ENCODE data around the gene TSSK2.
A peak's percentile ranks its signal among the peaks of the same experiment; 100 is the strongest.

TSSK2 gene

GRCh38 chr22:19106886-19107729, 24.0 kb upstream of the TSSK2 start:
- DNase-seq (ENCODE audit: low read depth in 2 of 2) = no peak

DNA sequence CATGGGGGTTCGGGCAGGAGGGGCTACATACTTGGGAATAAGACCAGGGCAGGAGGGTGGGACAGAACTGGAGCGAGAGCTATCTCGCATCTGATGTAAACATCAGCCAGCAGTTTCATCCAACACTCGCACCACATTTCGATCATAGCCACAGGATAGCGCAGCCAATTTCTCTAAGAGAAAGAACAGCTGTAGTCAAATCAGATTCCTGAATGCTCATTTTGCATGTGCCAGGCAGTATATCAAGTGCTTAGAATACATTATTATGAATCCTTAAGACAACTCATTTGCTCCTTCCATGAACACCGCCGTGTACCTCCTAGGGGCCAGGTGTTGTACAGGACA, 23.4 kb upstream of the TSSK2 start:
- no peak for DNase-seq (ENCODE audit: low read depth in 2 of 2)

DNA sequence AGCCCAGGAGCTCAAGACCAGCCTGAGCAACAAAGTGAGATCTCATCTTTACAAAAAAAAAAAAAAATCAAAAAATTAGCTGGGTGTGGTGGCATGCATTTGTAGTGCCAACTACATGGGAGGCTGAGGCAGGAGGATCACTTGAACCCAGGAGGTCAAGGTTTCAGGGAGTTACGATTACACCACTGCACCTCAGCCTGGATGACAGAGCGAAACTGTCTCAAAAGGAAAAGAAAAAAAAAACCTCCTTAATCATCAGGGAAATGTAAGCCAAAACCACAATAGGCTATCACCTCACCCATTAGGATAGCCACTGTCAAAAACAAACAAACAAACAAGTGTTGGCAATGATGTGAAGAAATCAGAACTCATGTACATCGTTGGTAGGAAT, 22.3 kb upstream of the TSSK2 start:
- no peak for DNase-seq (ENCODE audit: low read depth in 2 of 2)

DNA sequence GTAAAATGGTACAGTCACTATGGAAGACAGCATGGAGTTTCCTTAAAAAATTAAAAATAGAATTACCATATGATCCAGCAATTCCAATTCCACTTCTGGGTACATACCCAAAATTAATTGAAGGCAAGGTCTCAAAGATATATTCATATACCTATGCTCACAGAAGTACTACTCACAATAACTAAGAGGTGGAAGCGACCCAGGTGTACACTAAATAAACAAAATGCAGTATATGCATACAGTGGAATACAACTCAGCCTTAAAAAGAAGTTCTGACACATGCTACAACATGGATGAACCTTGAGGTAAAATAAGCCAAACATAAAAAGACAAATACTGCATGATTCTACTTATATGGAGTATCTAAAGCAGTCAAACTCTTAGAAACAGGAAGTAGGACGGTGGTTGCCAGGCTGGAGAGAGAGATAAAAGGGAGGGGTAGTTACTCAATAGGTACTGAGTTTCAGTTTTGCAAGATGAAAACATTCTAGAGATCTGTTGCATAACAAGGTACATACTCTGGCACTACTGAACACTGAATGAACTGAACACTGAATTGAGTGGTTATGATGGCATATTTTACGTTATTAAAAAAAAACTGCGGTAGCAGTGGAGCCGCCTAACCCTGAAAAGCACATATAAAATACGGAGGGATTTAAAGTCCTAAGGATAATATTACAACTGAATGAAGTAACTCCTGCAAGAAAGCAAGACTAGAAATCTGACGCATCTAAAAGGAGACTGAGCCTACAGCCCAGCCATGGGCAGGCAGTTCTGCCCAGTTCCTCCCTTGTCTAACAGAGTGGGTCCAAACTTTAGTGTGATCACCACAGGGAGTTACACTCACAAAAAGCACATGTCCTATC, 21.7 kb upstream of the TSSK2 start:
- DNase-seq (ENCODE audit: low read depth in 2 of 2) = no peak

GRCh38 chr22:19110064-19110458, 21.0 kb upstream of the TSSK2 start:
- DNase-seq (ENCODE audit: low read depth in 2 of 2) = no peak

GRCh38 chr22:19110646-19111045, 20.5 kb upstream of the TSSK2 start:
- no peak for DNase-seq (ENCODE audit: low read depth in 2 of 2)

DNA sequence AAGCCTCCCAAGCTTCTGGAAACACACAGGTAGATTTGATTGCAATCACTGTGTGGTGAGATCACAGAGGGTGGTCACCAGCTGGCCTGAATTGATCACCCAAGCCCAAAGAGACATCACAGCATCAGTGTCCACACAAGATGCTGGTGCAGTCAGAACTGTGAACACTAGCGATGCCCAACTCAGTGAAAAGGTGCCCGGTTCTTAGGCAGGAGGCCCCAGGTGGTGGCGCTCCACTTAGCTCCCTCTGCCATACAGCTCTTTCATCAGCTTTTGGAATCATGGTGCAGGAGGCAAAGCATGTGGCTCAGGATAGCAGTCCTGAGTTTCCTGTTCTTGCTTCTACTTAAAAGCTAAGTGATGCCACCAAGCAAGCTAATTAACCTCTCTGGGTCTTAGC, 20.0 kb upstream of the TSSK2 start:
- no peak for DNase-seq (ENCODE audit: low read depth in 2 of 2)

DNA sequence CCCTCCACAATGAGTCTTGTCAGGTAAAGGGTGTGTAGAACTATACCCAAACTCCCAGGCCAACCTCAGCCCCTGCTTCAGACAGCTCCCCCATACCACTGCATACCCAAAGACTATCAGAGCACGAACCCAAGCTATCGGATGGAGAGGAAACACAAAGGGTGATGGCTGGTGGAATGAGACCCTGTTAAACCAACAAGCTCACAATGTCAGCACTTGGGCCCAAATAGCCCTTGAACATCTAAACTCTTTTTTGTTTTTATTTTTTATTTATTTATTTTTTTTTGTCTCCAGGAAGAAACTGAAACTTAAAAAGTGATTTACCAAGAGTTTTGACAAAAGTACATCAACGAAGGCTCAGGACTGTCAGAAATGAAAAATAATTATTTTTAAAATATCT, 19.5 kb upstream of the TSSK2 start:
- DNase-seq (ENCODE audit: low read depth in 2 of 2) = no peak

GRCh38 chr22:19113429-19113828, 17.7 kb upstream of the TSSK2 start:
- DNase-seq (ENCODE audit: low read depth in 2 of 2) = no peak

- no peak for DNase-seq (ENCODE audit: low read depth in 2 of 2)
Observed at GRCh38 chr22:19114984-19115552, 16.0 kb upstream of the TSSK2 start.

DNA sequence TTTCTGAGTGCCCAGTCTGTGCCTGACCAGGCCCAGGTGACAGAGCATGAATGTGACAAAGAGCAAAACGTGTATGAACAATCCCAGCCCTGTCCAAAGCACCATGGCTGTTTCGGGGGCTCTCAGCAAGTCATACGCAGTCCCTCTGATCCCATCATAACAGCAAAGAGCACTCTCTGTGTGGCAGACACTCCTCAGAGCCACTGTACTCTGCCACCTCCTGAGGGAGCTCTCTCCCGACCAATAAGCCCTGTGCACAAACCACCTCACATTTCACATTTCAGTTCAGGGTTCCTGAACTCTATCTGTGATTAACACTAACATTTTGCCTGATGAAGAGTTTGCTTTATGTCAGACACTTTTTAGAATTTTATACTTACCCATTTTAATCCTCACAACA, 15.5 kb upstream of the TSSK2 start:
- DNase-seq (ENCODE audit: low read depth in 2 of 2) = no peak

DNA sequence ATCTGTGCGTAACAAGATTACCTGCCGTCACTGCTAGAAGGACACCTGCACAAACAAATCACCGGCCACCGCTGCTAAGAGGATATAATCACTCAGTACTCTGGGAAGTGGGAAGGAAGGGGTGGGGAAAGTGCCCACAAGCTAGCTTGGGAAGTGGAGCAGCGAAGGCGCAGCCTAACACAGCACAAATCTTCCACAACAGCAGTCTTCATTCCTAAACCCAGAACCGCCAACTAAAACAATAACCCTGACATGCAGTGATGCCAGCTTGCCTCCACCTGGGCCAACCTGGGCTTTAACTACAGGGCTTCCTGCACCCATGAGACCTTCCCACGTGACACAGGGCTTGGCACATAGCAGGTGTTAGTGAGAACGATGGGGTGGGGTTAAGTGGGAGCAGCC, 14.0 kb upstream of the TSSK2 start:
- no peak for DNase-seq (ENCODE audit: low read depth in 2 of 2)

- DNase-seq (ENCODE audit: low read depth in 2 of 2) = no peak
Observed at GRCh38 chr22:19118329-19118880, 12.7 kb upstream of the TSSK2 start.

GRCh38 chr22:19119949-19120348, 11.2 kb upstream of the TSSK2 start:
- no peak for DNase-seq (ENCODE audit: low read depth in 2 of 2)

DNA sequence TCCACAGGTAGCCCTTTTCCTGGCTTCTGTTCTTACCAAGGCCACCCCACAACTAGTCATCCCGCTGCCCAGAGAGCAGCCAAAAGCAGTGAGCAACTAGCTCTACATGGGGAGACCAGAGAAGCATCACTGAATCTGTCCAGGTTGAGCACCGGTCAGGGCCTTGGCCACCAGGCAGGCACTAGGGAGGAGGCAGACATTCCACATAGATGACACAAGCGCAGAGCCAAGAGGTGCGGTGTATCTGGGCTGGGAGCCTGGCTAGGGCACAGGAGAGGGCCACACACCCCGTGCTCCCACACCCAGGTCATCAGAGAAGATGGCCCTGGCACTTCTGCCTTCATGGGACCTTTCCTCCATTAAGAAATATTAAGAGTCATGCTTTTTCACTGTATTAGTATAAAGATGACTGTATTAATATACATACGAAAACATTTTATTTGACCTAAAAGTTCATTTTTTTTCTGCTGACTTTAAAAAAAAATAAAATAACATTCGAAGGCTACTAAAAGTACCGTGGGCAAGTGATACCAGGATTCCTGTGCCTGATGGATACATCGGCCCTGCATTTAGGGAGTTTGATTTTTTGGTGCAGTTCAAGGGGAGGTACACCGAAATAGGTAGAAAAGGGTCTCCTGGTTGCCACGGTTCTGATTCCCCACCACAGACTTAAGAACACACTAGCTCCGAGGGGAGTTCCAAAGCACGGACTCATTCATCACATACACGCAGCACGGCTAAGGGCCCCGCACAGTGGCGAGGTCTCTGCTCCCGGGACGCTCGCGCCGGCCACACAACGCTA, 10.1 kb upstream of the TSSK2 start:
- DNase-seq (ENCODE audit: low read depth in 2 of 2) = no peak

DNA sequence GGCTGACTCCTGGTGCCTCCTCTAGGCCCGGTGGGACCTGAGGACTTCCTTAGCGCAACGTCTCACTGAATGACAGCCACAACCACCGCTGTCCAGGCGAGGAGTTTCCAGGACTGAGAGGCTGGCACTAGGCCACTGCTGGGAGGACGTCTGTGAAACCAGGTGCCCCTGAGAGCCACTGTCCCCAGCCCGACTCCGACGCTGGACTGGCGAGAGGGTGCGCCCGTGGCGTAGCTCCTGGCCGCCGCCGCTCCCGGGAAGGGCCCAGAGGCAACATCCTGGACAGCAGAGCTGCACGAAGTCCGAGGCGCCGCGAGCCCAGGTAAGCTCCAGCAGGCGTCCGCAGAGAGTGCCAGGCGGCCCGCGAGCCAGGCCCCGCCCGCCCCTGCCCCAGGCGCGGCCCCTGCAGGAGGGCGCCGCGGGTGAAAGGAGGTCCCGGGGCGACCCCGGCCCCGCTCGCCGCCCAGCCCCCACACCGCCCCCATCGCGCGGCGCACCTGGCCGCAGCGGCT, 9.4 kb upstream of the TSSK2 start:
- DNase-seq (ENCODE audit: low read depth in 2 of 2) = no peak

DNA sequence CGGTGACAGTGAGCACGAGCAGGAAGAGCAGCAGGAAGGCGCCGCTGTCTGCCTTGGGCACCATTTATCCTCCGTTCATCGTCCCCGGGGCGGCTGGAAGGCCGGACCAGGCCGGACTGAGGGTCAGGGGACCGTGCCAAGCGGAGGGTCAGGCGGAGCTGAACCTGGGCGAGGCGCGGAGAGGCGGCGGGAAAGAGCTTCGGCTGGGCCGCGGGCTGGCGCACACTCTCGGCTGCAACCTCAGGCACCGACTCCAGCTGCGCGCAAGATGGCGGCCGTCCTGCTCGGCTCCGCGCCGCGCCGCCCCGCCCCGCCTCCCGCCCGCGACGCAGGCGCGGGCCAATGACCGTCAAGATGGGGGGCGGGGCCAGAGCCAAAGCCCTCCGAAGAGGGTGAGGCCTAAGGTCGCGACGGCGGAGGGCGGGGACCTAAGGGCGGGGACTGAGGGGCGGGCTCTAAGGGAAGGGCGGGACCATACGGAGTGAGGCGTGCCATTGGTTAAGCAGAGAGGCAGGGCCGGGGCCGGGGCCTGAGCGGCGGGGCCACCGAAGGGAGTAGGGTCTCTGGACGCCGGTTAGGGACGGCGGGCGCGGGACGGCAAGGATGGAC, 8.9 kb upstream of the TSSK2 start, which contains the start of gene DGCR2:
TSS of gene DGCR2 (minus strand) at position 270 of the 609 bp plus-strand sequence. CDS start at position 64, 206 bp downstream.
- peak; percentile 87 to 88 for DNase-seq (ENCODE audit: low read depth in 2 of 2)

DNA sequence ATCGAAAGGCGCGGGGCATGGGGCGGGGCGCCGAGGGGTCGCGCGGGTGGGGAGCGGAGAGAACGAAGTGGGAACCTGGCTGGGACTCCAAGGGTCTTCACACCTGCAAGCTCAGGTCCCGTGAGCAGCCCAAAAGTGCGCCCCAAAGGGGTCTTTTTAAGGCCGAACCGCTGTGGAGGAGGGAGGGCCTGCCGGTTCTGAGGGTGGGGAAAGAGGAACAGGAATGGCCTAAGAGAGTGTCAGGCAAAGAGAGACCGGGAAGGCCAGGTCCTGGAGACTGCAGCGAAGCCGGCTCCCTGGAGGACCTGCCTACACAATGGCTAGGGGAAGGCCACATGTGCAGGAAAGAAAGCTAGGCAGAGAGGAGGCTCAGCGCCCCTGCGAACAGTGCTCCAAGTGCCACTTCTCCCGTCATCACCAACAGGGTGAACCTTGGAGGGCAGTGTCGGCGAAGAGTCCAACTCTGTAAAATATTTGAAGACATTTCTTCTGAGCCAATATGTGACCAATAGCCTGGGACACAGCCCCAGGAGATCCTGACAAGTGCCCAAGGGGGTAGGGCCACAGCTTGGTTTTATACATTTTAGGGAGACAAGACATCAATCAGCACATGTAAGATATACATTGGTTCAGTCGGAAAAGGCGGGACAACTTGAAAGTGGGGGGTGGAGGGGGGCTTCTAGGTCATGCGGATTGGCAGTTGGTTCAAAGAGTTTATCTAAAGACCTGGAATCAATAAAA, 8.2 kb upstream of the TSSK2 start:
- no peak for DNase-seq (ENCODE audit: low read depth in 2 of 2)

- DNase-seq (ENCODE audit: low read depth in 2 of 2) = no peak
Observed at GRCh38 chr22:19123936-19124335, 7.2 kb upstream of the TSSK2 start.

GRCh38 chr22:19124377-19124776, 6.7 kb upstream of the TSSK2 start:
- DNase-seq (ENCODE audit: low read depth in 2 of 2) = no peak

All from fibroblast of skin of left biceps (primary cell).